NCI-H2227 (cell line): Measurements from ENCODE around the gene LGALS8.
"Not testable (repeated sequence)": the region's sequence is repeated elsewhere in the genome, so short reads cannot be mapped to it uniquely, and the experiment has no call there.

Experiments used
- DNase-seq: peaks from one replicate; lab custom pipeline; 2025; ENCODE audit not compliant: unreplicated experiment; lab: John Stamatoyannopoulos, UW

LGALS8 gene

GRCh38 chr1:236580404-236580803 is 56.6 kb downstream of the LGALS8 start:
- DNase-seq = not testable (repeated sequence)

DNA sequence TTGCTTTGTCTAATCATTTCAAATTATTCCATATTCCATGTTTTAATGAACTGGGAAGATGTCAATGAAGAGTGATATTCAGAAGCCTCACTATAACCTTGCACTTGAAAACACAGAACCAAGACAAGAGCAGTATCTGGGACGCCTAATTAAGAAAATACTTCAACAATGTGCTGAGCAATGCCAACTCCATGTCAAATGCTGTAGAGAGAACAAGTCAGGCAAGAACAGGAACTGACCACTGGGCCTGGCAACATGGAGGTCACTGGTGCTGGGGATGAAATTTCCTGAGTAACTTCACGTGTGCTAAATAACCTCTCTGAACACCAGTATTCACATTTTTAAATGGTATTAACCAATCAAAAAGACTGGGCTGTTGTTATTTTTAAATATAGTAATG is 57.7 kb downstream of the LGALS8 start:
- no peak for DNase-seq

DNA sequence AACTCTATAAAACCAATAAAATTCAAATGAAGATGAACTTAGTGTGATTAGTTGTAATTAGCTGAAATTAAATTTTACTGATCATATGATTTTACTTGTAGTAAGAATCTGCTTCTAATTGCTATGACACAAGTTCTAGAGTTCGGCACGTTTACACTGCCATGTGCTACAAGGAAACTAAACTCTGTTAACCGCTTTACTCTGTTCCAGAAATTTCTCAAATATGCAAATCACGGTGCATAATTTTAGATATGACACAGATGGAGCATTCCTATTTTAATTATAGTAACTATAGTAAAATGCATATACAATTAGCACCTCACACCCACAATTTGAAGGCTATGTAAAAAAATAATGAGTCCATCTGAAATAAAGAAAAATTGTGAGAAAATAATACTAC is 65.7 kb downstream of the LGALS8 start:
- DNase-seq = no peak

DNA sequence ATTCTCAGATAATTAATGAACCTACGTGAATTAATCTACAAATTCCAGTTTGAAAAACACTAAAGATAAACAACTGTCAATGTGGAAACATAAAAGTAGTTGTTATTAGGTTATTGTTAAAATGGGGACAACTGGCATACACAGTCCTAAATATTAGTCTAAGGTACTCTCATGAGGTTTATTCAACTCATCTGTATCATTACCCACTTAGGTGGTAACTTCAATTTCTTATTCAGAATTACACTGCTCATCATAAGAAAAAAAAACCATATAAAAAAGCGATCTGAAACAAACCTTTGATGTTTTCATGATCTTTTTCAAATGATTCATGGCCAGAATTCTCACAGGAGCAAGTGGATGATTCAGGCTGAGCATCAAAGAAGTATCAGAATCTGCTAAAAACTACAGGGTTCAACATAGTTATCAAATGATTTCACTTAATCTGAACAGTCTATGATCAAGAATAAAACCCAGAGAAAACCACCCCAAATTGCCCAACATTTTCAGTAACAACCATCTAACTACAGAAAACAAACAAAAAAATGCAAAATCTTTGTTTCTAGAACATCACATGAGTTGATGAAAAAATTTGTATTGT is 66.9 kb downstream of the LGALS8 start:
- no peak for DNase-seq

DNA sequence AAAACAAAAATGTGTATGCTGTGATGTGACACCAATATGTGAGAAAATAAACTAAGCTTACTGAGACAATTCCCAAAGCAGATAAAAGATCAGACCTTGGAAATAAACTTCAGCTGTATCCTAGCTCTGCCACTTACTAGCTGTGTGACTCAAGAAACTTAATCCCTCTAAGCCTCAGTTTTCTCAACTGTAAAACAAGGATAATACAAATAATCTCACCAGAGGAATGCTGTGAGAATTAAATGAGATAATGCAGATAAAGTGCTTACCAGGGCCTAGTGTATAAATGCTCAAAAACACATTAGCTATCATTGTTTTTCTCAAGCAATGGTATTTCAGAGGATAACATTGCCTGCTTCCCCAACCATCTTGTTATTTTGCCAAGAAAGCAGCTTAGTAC is 78.4 kb downstream of the LGALS8 start:
- no peak for DNase-seq
